ENCODE results near the gene THSD7B.

DNA sequence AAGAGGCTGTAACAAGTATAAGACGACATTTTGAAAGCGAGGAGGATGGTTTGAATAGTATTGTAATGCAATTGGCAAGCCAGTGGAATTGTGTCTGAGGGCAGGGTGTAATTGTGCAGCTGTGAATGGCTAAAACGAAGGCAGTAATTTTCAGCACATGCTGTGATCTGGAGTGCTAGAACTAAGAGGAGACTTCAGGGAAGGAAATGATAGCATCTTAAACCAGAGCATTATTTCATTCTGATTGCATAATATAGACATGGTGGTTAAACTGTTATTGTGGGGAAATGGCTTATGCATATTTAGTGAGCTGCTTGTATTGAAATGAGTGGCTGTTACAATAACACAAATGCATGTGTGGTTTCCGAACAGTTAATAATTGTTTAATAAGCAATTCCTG is 36.3 kb downstream of the THSD7B start:
- TF ChIP-seq, protein P1, sequence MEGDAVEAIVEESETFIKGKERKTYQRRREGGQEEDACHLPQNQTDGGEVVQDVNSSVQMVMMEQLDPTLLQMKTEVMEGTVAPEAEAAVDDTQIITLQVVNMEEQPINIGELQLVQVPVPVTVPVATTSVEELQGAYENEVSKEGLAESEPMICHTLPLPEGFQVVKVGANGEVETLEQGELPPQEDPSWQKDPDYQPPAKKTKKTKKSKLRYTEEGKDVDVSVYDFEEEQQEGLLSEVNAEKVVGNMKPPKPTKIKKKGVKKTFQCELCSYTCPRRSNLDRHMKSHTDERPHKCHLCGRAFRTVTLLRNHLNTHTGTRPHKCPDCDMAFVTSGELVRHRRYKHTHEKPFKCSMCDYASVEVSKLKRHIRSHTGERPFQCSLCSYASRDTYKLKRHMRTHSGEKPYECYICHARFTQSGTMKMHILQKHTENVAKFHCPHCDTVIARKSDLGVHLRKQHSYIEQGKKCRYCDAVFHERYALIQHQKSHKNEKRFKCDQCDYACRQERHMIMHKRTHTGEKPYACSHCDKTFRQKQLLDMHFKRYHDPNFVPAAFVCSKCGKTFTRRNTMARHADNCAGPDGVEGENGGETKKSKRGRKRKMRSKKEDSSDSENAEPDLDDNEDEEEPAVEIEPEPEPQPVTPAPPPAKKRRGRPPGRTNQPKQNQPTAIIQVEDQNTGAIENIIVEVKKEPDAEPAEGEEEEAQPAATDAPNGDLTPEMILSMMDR (IDR thresholded peaks at IDR 0.05) = no peak
- TF ChIP-seq EP300 (IDR thresholded peaks at IDR 0.05) (no peak), POLR2A (IDR thresholded peaks at IDR 0.05) (no peak)
